ENCODE measurements around the gene KCNE4. TPM values are rescaled to one million over a fixed set of nuclear protein-coding genes. Genes with fewer than 3 reads are reported as not detected.
A peak's percentile ranks its signal among the peaks of the same experiment; 100 is the strongest.

The KCNE4 gene
- total RNA-seq, 6 experiments from 2014 or later: 0.17 to 1.2 (median 1.1) TPM

DNA sequence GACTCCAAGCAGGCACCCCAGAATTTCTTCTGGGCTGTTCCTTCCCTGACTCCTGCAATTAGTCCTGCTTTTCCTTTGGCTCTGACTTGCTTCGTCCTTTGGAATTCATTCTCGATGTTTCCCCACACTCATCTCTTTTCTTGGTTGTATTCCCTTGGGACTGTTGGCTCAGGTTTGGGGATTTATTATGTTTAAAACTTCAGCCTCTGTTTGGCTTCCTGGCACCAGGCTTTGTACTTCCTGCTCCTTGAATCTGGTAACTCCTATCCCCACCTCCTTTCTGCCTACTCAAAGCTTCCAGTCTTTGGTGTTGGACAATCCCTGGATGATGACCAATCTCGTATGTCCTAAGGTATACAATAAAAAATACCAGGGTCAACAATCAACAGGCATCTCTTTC is 1.8 kb upstream of the KCNE4 start:
- Histone ChIP-seq H3K27me3 (no peaks in the 10 kb centered on the region), H3K9me3 (no peaks in the 10 kb centered on the region), H3K4me1 (no peaks in the 10 kb centered on the region), H3K27ac (no peak overlapping the region), H3K4me3 (no peak overlapping the region), H3K36me3 (no peaks in the 10 kb centered on the region)
- 63% methylated on average over 3 of the region's 3 CpGs for WGBS (ENCODE audit: insufficient coverage, low coverage, low lambda C conversion rate, missing lambda C conversion rate)
- DNase-seq (no peak), ATAC-seq (no peak)
- no peak for TF ChIP-seq POLR2A (IDR thresholded peaks at IDR 0.05)
- TF ChIP-seq, protein P1, sequence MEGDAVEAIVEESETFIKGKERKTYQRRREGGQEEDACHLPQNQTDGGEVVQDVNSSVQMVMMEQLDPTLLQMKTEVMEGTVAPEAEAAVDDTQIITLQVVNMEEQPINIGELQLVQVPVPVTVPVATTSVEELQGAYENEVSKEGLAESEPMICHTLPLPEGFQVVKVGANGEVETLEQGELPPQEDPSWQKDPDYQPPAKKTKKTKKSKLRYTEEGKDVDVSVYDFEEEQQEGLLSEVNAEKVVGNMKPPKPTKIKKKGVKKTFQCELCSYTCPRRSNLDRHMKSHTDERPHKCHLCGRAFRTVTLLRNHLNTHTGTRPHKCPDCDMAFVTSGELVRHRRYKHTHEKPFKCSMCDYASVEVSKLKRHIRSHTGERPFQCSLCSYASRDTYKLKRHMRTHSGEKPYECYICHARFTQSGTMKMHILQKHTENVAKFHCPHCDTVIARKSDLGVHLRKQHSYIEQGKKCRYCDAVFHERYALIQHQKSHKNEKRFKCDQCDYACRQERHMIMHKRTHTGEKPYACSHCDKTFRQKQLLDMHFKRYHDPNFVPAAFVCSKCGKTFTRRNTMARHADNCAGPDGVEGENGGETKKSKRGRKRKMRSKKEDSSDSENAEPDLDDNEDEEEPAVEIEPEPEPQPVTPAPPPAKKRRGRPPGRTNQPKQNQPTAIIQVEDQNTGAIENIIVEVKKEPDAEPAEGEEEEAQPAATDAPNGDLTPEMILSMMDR (IDR thresholded peaks at IDR 0.05): no peak
- intact Hi-C loops (cut with DNase I): no loop called here

DNA sequence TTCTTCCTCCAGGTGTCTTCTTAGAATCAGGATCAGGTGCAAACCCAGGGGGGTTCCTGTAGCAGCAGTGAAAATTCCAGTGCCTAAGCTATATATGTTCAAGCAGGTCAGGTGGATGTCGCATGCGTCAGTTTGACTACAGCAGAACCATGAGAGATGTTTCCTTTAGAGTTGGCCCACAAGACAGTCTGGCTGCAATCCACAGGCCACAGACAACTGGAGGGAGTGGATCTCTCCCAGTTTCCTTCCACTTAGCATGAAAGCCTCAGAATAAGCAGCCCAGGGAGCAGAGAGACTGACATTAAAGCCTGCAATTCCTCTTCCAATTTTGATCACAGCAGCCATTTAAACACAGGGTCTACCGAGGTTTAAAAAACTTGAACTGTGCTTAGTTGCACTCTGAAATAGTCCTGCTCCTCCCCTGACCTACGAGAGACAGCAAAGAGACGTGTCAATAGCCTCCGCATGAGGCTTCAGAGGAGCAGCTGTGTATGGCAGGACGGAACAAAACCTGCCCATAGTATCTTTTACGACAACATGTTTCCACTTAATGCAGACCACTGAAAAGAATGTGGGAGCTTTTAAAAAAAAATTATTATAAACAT is 988 bp upstream of the KCNE4 start:
- no peaks in the 10 kb centered on the region for H3K9me3 ChIP-seq
- H3K27ac ChIP-seq: no peak overlapping the region
- no peak for DNase-seq
- no peak for TF ChIP-seq POLR2A (IDR thresholded peaks at IDR 0.05)
- TF ChIP-seq, protein P1 (IDR thresholded peaks at IDR 0.05): no peak
- H3K4me1 ChIP-seq: no peaks in the 10 kb centered on the region
- H3K4me3 ChIP-seq: no peak overlapping the region
- no peak for ATAC-seq
- H3K36me3 ChIP-seq: no peaks in the 10 kb centered on the region
- 34% methylated on average over 6 of the region's 8 CpGs for WGBS (ENCODE audit: insufficient coverage, low coverage, low lambda C conversion rate, missing lambda C conversion rate)
- intact Hi-C loops (cut with DNase I): no loop called here
- no peaks in the 10 kb centered on the region for H3K27me3 ChIP-seq

DNA sequence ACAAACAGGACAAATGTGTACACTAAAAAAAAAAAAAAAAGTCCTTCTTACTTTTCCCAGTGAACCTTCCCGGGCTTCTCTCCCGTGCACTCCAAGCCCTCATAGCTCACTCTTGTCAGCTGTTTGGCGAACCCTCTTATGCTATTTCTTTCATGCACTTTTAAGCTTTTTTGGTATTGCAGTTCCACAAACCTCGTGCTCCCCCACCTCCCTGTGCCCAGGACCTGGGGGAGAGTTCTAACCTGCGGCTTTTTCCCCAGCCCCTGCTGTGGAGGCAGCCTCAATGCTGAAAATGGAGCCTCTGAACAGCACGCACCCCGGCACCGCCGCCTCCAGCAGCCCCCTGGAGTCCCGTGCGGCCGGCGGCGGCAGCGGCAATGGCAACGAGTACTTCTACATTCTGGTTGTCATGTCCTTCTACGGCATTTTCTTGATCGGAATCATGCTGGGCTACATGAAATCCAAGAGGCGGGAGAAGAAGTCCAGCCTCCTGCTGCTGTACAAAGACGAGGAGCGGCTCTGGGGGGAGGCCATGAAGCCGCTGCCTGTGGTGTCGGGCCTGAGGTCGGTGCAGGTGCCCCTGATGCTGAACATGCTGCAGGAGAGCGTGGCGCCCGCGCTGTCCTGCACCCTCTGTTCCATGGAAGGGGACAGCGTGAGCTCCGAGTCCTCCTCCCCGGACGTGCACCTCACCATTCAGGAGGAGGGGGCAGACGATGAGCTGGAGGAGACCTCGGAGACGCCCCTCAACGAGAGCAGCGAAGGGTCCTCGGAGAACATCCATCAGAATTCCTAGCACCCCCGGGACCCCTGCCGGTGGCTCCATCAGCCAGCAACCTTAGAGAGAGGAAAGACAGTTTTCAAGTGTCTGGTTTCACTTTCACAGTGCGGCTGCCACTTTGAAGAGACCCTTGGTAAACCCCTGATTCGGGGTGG is 826 bp downstream of the KCNE4 start:
- Histone ChIP-seq H3K27me3 (no peaks in the 10 kb centered on the region), H3K36me3 (no peaks in the 10 kb centered on the region), H3K4me3 (peak overlapping the region; percentile 5 to 18 (median 7)), H3K9me3 (no peaks in the 10 kb centered on the region), H3K4me1 (no peaks in the 10 kb centered on the region), H3K27ac (peak overlapping the region; percentile 43 to 63 (median 43))
- WGBS (ENCODE audit: insufficient coverage, low coverage, low lambda C conversion rate, missing lambda C conversion rate): 65% methylated on average over 19 of the region's 42 CpGs
- DNase-seq (peak in 1 of 3 donors; percentile 57), ATAC-seq (no peak)
- TF ChIP-seq, protein P1 (IDR thresholded peaks at IDR 0.05): no peak
- intact Hi-C loops (cut with DNase I): no loop called here

DNA sequence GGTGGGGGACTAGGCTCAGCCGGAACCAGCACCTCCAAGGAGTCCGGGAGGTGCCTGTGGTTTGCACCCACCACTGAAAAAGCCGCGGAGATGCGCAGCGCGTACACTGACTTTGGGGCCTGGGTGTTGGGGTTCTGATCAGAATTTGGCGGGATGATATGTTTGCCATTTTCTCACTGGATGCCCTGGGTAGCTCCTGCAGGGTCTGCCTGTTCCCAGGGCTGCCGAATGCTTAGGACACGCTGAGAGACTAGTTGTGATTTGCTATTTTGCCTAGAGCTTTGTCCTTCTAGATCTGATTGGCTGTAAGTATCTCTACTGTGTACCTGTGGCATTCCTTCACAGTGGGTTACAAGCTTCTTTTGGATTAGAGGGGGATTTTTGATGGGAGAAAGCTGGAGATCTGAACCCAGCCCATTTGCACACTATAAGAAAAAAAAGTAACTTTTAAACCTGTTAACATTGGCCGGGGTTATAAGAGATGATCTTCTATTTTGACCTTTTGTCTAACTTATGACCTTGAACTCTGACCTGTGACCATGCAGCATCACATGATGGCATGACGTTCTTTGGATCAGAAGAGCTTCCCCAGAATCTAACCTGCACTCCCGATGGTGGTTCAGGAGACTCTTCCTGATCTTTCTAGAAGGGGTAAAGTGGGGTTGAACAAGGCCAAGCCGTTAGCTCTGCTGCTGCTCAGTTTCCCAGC is 1.6 kb downstream of the KCNE4 start:
- Histone ChIP-seq H3K9me3 (no peaks in the 10 kb centered on the region), H3K4me1 (no peaks in the 10 kb centered on the region), H3K27ac (peak overlapping the region; percentile 43 to 63 (median 43)), H3K4me3 (peak overlapping the region in 2 of 3 donors; percentile 5 to 18), H3K36me3 (no peaks in the 10 kb centered on the region), H3K27me3 (no peaks in the 10 kb centered on the region)
- no peak for TF ChIP-seq POLR2A (IDR thresholded peaks at IDR 0.05)
- TF ChIP-seq, protein P1 (IDR thresholded peaks at IDR 0.05): no peak
- WGBS (ENCODE audit: insufficient coverage, low coverage, low lambda C conversion rate, missing lambda C conversion rate): 46% methylated on average over 8 of the region's 14 CpGs
- ATAC-seq: no peak
- no peak for DNase-seq
- intact Hi-C loops (cut with DNase I): no loop called here

All from right lobe of liver (tissue), 6 donors.